ENCODE measurements around the gene KEAP1. TPM values are rescaled to one million over a fixed set of nuclear protein-coding genes. Genes with fewer than 3 reads are reported as not detected.

The KEAP1 gene
- total RNA-seq, 1 donor from 2014 or later = 102 TPM

GRCh38 chr19:10450853-10451609, 52.1 kb downstream of the KEAP1 start:
- DNase-seq (ENCODE audit: low read depth) = no peak

- no peak for DNase-seq (ENCODE audit: low read depth)
Observed at GRCh38 chr19:10450191-10450852, 52.8 kb downstream of the KEAP1 start.

- DNase-seq (ENCODE audit: low read depth) = no peak
Observed at GRCh38 chr19:10449037-10449436, 54.1 kb downstream of the KEAP1 start.

- DNase-seq (ENCODE audit: low read depth) = no peak
Observed at GRCh38 chr19:10442698-10443097, 60.5 kb downstream of the KEAP1 start.

- peak; percentile 30 for DNase-seq (ENCODE audit: low read depth)
Observed at GRCh38 chr19:10439588-10439987, 63.6 kb downstream of the KEAP1 start.

MicroRNAs encoded within 50 kb of the gene (microRNA counts, 767-probe panel; counts per million panel counts)
- not detected for microRNA hsa-miR-1238

Small RNA genes lying within 50 kb of the gene (microRNA-seq; reads per million reads assigned to microRNA genes)
- gene MIR1238 = not detected

Other genes with a start within 250 kb of the KEAP1 start
- 5.1 and 21.3 TPM in 2 replicates for gene ICAM1, start 232.2 kb downstream of the KEAP1 start, total RNA-seq
- gene ICAM4, start 216.4 kb downstream of the KEAP1 start, total RNA-seq = 1.4 and 3.2 TPM in 2 replicates
- gene ICAM5, start 213.4 kb downstream of the KEAP1 start, total RNA-seq = 7.2 and 8.3 TPM in 2 replicates
- 1.8 and 4.2 TPM in 2 replicates for gene ZGLP1, start 193.5 kb downstream of the KEAP1 start, total RNA-seq
- 39.4 and 45.8 TPM in 2 replicates for gene FDX2, start 187.3 kb downstream of the KEAP1 start, total RNA-seq
- 11.9 and 12.5 TPM in 2 replicates for gene RAVER1, start 169.8 kb downstream of the KEAP1 start, total RNA-seq
- gene ICAM3, start 163.7 kb downstream of the KEAP1 start, total RNA-seq = 4.2 and 5.3 TPM in 2 replicates
- gene TYK2, start 122.8 kb downstream of the KEAP1 start, total RNA-seq = 61.6 and 67.2 TPM in 2 replicates
- 200 and 201 TPM in 2 replicates for gene CDC37, start 99.8 kb downstream of the KEAP1 start, total RNA-seq
- gene PDE4A, start 82.8 kb downstream of the KEAP1 start, total RNA-seq = 1.1 and 1.2 TPM in 2 replicates
- gene S1PR5, start 14.1 kb upstream of the KEAP1 start, total RNA-seq = 0.21 and 1.1 TPM in 2 replicates
- 36.8 and 52.8 TPM in 2 replicates for gene ATG4D, start 40.5 kb upstream of the KEAP1 start, total RNA-seq
- gene KRI1, start 62.7 kb upstream of the KEAP1 start, total RNA-seq = 13.9 and 22.1 TPM in 2 replicates
- 10.2 and 16.5 TPM in 2 replicates for gene CDKN2D, start 65.6 kb upstream of the KEAP1 start, total RNA-seq
- 1.6 TPM in 1 of 2 replicates, not detected in the other for gene AP1M2, start 84.0 kb upstream of the KEAP1 start, total RNA-seq
- 81.9 and 100 TPM in 2 replicates for gene SLC44A2, start 122.2 kb upstream of the KEAP1 start, total RNA-seq
- gene ILF3, start 151.0 kb upstream of the KEAP1 start, total RNA-seq = 94.6 and 116 TPM in 2 replicates
- gene QTRT1, start 198.1 kb upstream of the KEAP1 start, total RNA-seq = 40.5 and 43.1 TPM in 2 replicates
- gene DNM2, start 214.7 kb upstream of the KEAP1 start, total RNA-seq = 64.8 and 71.8 TPM in 2 replicates